NB4 (cell line): ENCODE results near the gene OR5K3.

ENCODE experiments used
- CTCF ChIP-seq: IDR thresholded peaks from one replicate; pipeline ENCODE4 v1.5.1; 2012; ENCODE audit warnings: low read depth, low read length
- MAX ChIP-seq: IDR thresholded peaks from 2 replicates; pipeline ENCODE4 v1.6.1; 2011; ENCODE audit warnings: low read depth, low read length
- POLR2A ChIP-seq: IDR thresholded peaks from 2 replicates; pipeline ENCODE4 v1.6.1; 2011; ENCODE audit warnings: mild to moderate bottlenecking; ENCODE audit not compliant: insufficient read length; ENCODE audit errors: extremely low read depth

- TF ChIP-seq CTCF = no peak
- TF ChIP-seq POLR2A = no peak
- TF ChIP-seq MAX = no peak
These were observed 42.1 kb downstream of the OR5K3 start for GRCh38 chr3:98432575-98432974.
